Loucy (cell line): ENCODE measurements around the gene UNC5C.

Experiments
- EZH2phosphoT487 ChIP-seq: fragments of 200-600 bp; IDR thresholded peaks from 2 replicates; pipeline ENCODE4 v1.6.1; 2018; ENCODE audit warnings: antibody characterized with exemption, mild to moderate bottlenecking, moderate library complexity, borderline replicate concordance
- TF ChIP-seq, protein P1 (sequence below): fragments of 200-600 bp; sonication (generic); conservative IDR thresholded peaks from 2 replicates; pipeline ENCODE4 v1.5.1; 2014; ENCODE audit warnings: mild to moderate bottlenecking, antibody characterized with exemption, low read length

- TF ChIP-seq, protein P1, sequence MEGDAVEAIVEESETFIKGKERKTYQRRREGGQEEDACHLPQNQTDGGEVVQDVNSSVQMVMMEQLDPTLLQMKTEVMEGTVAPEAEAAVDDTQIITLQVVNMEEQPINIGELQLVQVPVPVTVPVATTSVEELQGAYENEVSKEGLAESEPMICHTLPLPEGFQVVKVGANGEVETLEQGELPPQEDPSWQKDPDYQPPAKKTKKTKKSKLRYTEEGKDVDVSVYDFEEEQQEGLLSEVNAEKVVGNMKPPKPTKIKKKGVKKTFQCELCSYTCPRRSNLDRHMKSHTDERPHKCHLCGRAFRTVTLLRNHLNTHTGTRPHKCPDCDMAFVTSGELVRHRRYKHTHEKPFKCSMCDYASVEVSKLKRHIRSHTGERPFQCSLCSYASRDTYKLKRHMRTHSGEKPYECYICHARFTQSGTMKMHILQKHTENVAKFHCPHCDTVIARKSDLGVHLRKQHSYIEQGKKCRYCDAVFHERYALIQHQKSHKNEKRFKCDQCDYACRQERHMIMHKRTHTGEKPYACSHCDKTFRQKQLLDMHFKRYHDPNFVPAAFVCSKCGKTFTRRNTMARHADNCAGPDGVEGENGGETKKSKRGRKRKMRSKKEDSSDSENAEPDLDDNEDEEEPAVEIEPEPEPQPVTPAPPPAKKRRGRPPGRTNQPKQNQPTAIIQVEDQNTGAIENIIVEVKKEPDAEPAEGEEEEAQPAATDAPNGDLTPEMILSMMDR = no peak
- TF ChIP-seq EZH2phosphoT487 = no peak
These were observed 418.9 kb downstream of the UNC5C start for GRCh38 chr4:95129821-95130311.
